Measurements from ENCODE around the gene IL1RAPL2.

Gene IL1RAPL2

GRCh38 chrX:105754286-105754964 lies 1188.4 kb downstream of the IL1RAPL2 start:
- Histone ChIP-seq H3K4me1 (ENCODE audit: low read length) (no peaks in the 10 kb centered on the region), H3K27ac (ENCODE audit: low read length) (no peak overlapping the region), H3K4me3 (ENCODE audit: low read length) (no peak overlapping the region), H3K4me2 (ENCODE audit: low read length) (no peak overlapping the region), H3K27me3 (ENCODE audit: low read depth, low read length) (no peaks in the 10 kb centered on the region), H3K79me2 (ENCODE audit: low read length) (no peaks in the 10 kb centered on the region), H3K36me3 (replicated peaks; ENCODE audit: low read depth, low read length) (no peaks in the 10 kb centered on the region), H4K20me1 (ENCODE audit: insufficient read depth, low read length) (no peaks in the 10 kb centered on the region), H3K9ac (ENCODE audit: low read length) (no peak overlapping the region), H2AFZ (ENCODE audit: low read depth, low read length) (no peak overlapping the region), H3K9me3 (ENCODE audit: insufficient read depth, low read length) (no peaks in the 10 kb centered on the region)
- TF ChIP-seq EZH2phosphoT487 (IDR thresholded peaks at IDR 0.05; ENCODE audit: low read depth): no peak
- TF ChIP-seq CTCF (IDR thresholded peaks at IDR 0.05; ENCODE audit: low read depth, low read length): no peak

GRCh38 chrX:105755109-105755508 lies 1189.1 kb downstream of the IL1RAPL2 start:
- Histone ChIP-seq H4K20me1 (ENCODE audit: insufficient read depth, low read length) (no peaks in the 10 kb centered on the region), H2AFZ (ENCODE audit: low read depth, low read length) (no peak overlapping the region), H3K4me1 (ENCODE audit: low read length) (no peaks in the 10 kb centered on the region), H3K4me3 (ENCODE audit: low read length) (no peak overlapping the region), H3K9me3 (ENCODE audit: insufficient read depth, low read length) (no peaks in the 10 kb centered on the region), H3K9ac (ENCODE audit: low read length) (no peak overlapping the region), H3K79me2 (ENCODE audit: low read length) (no peaks in the 10 kb centered on the region), H3K36me3 (replicated peaks; ENCODE audit: low read depth, low read length) (no peaks in the 10 kb centered on the region), H3K27ac (ENCODE audit: low read length) (no peak overlapping the region), H3K27me3 (ENCODE audit: low read depth, low read length) (no peaks in the 10 kb centered on the region), H3K4me2 (ENCODE audit: low read length) (no peak overlapping the region)
- no peak for TF ChIP-seq CTCF (IDR thresholded peaks at IDR 0.05; ENCODE audit: low read depth, low read length)
- no peak for TF ChIP-seq EZH2phosphoT487 (IDR thresholded peaks at IDR 0.05; ENCODE audit: low read depth)

- Histone ChIP-seq H3K4me2 (ENCODE audit: low read length) (no peak overlapping the region), H3K79me2 (ENCODE audit: low read length) (no peaks in the 10 kb centered on the region), H3K9me3 (ENCODE audit: insufficient read depth, low read length) (no peaks in the 10 kb centered on the region), H3K4me1 (ENCODE audit: low read length) (no peaks in the 10 kb centered on the region), H2AFZ (ENCODE audit: low read depth, low read length) (no peak overlapping the region), H3K36me3 (replicated peaks; ENCODE audit: low read depth, low read length) (no peaks in the 10 kb centered on the region), H3K4me3 (ENCODE audit: low read length) (no peak overlapping the region), H3K9ac (ENCODE audit: low read length) (no peak overlapping the region), H3K27ac (ENCODE audit: low read length) (no peak overlapping the region), H4K20me1 (ENCODE audit: insufficient read depth, low read length) (no peaks in the 10 kb centered on the region), H3K27me3 (ENCODE audit: low read depth, low read length) (no peaks in the 10 kb centered on the region)
- TF ChIP-seq EZH2phosphoT487 (IDR thresholded peaks at IDR 0.05; ENCODE audit: low read depth): no peak
- TF ChIP-seq CTCF (IDR thresholded peaks at IDR 0.05; ENCODE audit: low read depth, low read length): no peak
Observed at GRCh38 chrX:105758754-105759153, 1192.8 kb downstream of the IL1RAPL2 start.

- H3K27me3 ChIP-seq (ENCODE audit: low read depth, low read length): no peaks in the 10 kb centered on the region
- H3K4me3 ChIP-seq (ENCODE audit: low read length): no peak overlapping the region
- TF ChIP-seq EZH2phosphoT487 (IDR thresholded peaks at IDR 0.05; ENCODE audit: low read depth): no peak
- no peak for TF ChIP-seq CTCF (IDR thresholded peaks at IDR 0.05; ENCODE audit: low read depth, low read length)
- no peak overlapping the region for H3K4me2 ChIP-seq (ENCODE audit: low read length)
- H3K4me1 ChIP-seq (ENCODE audit: low read length): no peaks in the 10 kb centered on the region
- no peaks in the 10 kb centered on the region for H4K20me1 ChIP-seq (ENCODE audit: insufficient read depth, low read length)
- H3K27ac ChIP-seq (ENCODE audit: low read length): no peak overlapping the region
- H3K36me3 ChIP-seq (replicated peaks; ENCODE audit: low read depth, low read length): no peaks in the 10 kb centered on the region
- no peaks in the 10 kb centered on the region for H3K79me2 ChIP-seq (ENCODE audit: low read length)
- H2AFZ ChIP-seq (ENCODE audit: low read depth, low read length): no peak overlapping the region
- no peaks in the 10 kb centered on the region for H3K9me3 ChIP-seq (ENCODE audit: insufficient read depth, low read length)
- no peak overlapping the region for H3K9ac ChIP-seq (ENCODE audit: low read length)
Observed at GRCh38 chrX:105759598-105759997, 1193.6 kb downstream of the IL1RAPL2 start.

All from OCI-LY3 (cell line).